Neural crest cell (in vitro differentiated cells): ENCODE measurements around the gene SCAPER. TPM values are rescaled to one million over a fixed set of nuclear protein-coding genes. Genes with fewer than 3 reads are reported as not detected.

Experiments used
- DNase-seq: peaks from one replicate; pipeline ENCODE4 v3.0.0; 2021; ENCODE audit warnings: low read depth, mixed read lengths, low spot score
- H3K27ac Mint-ChIP-seq: one replicate; pipeline ENCODE4 v1.8.0; 2021; ENCODE audit warnings: mild to moderate bottlenecking, mixed read lengths; ENCODE audit not compliant: unreplicated experiment
- H3K27me3 Mint-ChIP-seq: 2 replicates; pipeline ENCODE4 v1.8.0; 2021; ENCODE audit warnings: low read depth, mild to moderate bottlenecking, mixed read lengths
- H3K36me3 Mint-ChIP-seq: 2 replicates; pipeline ENCODE4 v1.8.0; 2021; ENCODE audit warnings: low read depth, mild to moderate bottlenecking, mixed read lengths
- H3K4me1 Mint-ChIP-seq: 2 replicates; pipeline ENCODE4 v1.8.0; 2021; ENCODE audit warnings: mixed read lengths
- H3K4me3 Mint-ChIP-seq: one replicate; pipeline ENCODE4 v1.8.0; 2021; ENCODE audit warnings: mild to moderate bottlenecking, mixed read lengths
- H3K9me3 Mint-ChIP-seq: 2 replicates; pipeline ENCODE4 v1.8.0; 2021; ENCODE audit warnings: mixed read lengths
- total RNA-seq: library from RNA; stranded (reverse); gene quantifications from 2 replicates; pipeline ENCODE4 v1.2.1, GENCODE V29; 2021
- TF ChIP-seq, protein P1 (sequence below): fragments of 200-600 bp; sonication (generic); conservative IDR thresholded peaks from 2 replicates; pipeline ENCODE4 v1.5.0; 2021; ENCODE audit warnings: antibody characterized with exemption, mild to moderate bottlenecking

SCAPER gene
- total RNA-seq, 1 donor from 2014 or later = 15.3 TPM

- H3K4me1 Mint-ChIP-seq = no peaks in the 10 kb centered on the region
- no peaks in the 10 kb centered on the region for H3K36me3 Mint-ChIP-seq
- H3K27ac Mint-ChIP-seq = no peak overlapping the region
- no peak for DNase-seq
- no peak overlapping the region for H3K4me3 Mint-ChIP-seq
- no peaks in the 10 kb centered on the region for H3K27me3 Mint-ChIP-seq
- TF ChIP-seq, protein P1, sequence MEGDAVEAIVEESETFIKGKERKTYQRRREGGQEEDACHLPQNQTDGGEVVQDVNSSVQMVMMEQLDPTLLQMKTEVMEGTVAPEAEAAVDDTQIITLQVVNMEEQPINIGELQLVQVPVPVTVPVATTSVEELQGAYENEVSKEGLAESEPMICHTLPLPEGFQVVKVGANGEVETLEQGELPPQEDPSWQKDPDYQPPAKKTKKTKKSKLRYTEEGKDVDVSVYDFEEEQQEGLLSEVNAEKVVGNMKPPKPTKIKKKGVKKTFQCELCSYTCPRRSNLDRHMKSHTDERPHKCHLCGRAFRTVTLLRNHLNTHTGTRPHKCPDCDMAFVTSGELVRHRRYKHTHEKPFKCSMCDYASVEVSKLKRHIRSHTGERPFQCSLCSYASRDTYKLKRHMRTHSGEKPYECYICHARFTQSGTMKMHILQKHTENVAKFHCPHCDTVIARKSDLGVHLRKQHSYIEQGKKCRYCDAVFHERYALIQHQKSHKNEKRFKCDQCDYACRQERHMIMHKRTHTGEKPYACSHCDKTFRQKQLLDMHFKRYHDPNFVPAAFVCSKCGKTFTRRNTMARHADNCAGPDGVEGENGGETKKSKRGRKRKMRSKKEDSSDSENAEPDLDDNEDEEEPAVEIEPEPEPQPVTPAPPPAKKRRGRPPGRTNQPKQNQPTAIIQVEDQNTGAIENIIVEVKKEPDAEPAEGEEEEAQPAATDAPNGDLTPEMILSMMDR = no peak
- no peaks in the 10 kb centered on the region for H3K9me3 Mint-ChIP-seq
Measured at GRCh38 chr15:76363251-76363650, 541.9 kb downstream of the SCAPER start.

DNA sequence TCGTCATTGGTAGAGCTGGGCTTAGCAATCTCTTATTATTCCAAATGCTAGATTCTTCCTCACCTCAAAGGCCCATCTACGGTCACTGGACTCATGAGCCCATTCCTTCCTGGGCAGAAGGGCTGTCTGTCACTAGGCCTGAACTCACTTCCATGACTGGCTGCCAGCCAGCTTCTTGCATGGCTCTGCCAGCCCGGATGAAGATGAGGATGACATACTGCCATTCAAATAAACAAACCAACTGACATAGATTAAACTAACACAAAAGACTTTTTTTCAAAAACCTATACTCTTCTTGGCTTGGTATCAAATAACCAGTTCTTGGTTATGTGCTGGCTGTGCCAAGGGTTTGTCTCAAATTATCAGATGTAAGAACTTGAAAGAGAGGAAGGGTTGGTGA, 544.7 kb downstream of the SCAPER start:
- H3K36me3 Mint-ChIP-seq = no peaks in the 10 kb centered on the region
- no peaks in the 10 kb centered on the region for H3K9me3 Mint-ChIP-seq
- DNase-seq = no peak
- TF ChIP-seq, protein P1 = no peak
- H3K4me3 Mint-ChIP-seq = no peak overlapping the region
- no peak overlapping the region for H3K27ac Mint-ChIP-seq
- no peaks in the 10 kb centered on the region for H3K4me1 Mint-ChIP-seq
- peaks cover 2% of the 10 kb centered on the region for H3K27me3 Mint-ChIP-seq

- no peak for DNase-seq
- no peaks in the 10 kb centered on the region for H3K4me1 Mint-ChIP-seq
- TF ChIP-seq, protein P1 = no peak
- no peak overlapping the region for H3K27ac Mint-ChIP-seq
- H3K4me3 Mint-ChIP-seq = no peak overlapping the region
- no peaks in the 10 kb centered on the region for H3K36me3 Mint-ChIP-seq
- no peaks in the 10 kb centered on the region for H3K9me3 Mint-ChIP-seq
- peaks cover 10% of the 10 kb centered on the region for H3K27me3 Mint-ChIP-seq
Measured at GRCh38 chr15:76359152-76359551, 546.0 kb downstream of the SCAPER start.

DNA sequence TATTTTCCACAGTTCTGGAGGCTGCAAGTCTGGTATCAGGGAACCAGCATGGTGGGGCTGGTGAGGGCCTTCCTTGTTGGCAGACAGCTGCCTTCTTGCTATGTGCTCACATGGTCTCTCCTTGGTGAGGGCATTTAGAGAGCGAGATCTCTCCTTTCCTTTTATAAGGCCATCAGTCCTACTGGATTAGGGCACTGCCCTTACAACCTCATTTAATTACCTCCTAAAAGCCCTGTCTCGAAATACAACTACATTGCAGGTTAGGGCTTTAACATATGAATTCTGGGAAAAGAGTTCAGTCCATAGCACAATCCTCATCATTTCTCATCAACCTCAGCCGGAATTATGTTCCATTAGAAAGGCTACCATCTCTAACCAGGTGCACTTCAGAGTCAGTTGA, 546.7 kb downstream of the SCAPER start:
- no peaks in the 10 kb centered on the region for H3K36me3 Mint-ChIP-seq
- H3K9me3 Mint-ChIP-seq = no peaks in the 10 kb centered on the region
- H3K27me3 Mint-ChIP-seq = peaks cover 16% of the 10 kb centered on the region
- H3K4me1 Mint-ChIP-seq = no peaks in the 10 kb centered on the region
- TF ChIP-seq, protein P1 = no peak
- DNase-seq = no peak
- H3K4me3 Mint-ChIP-seq = no peak overlapping the region
- no peak overlapping the region for H3K27ac Mint-ChIP-seq

- Mint-ChIP-seq H3K4me3 (no peak overlapping the region), H3K9me3 (no peaks in the 10 kb centered on the region), H3K4me1 (no peaks in the 10 kb centered on the region), H3K27ac (no peak overlapping the region), H3K36me3 (no peaks in the 10 kb centered on the region), H3K27me3 (peaks cover 40% of the 10 kb centered on the region)
- TF ChIP-seq, protein P1 = no peak
- DNase-seq = no peak
Measured at GRCh38 chr15:76354823-76355440, 550.2 kb downstream of the SCAPER start.
